ENCODE data around the gene FOXL1. TPM values are rescaled to one million over a fixed set of nuclear protein-coding genes. Genes with fewer than 3 reads are reported as not detected.

Gene FOXL1
- 1.5 and 2.1 TPM in 2 replicates for total RNA-seq

DNA sequence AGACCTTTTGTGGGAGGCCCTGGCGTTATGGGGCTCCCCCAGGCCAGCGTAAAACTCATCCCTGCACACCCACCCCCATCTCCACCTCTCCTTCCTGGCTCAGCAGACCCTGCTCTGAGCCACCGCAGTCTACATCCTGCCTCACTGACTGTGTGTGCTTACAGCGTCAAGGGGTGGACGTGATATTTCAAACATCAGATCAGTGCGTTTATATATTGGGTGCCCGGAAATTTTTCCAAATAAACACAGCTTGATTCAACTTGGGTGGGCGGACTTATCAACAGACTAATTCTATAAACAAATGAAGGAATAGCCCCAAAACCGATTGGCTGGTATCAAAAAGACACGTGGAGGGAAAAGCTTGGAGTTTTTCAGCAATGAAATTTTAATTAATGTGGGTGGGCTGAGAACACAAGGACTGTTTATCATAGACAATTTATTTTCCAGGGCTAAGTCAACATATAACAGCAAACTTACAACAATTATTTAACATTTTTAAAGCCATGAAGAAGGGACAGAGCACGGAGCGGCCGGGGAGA lies at the start of gene FOXL1:
FOXL1 (plus strand) TSS at position 489 of the 539 bp plus-strand sequence. CDS start 175 bp downstream, outside the sequence.

DNA sequence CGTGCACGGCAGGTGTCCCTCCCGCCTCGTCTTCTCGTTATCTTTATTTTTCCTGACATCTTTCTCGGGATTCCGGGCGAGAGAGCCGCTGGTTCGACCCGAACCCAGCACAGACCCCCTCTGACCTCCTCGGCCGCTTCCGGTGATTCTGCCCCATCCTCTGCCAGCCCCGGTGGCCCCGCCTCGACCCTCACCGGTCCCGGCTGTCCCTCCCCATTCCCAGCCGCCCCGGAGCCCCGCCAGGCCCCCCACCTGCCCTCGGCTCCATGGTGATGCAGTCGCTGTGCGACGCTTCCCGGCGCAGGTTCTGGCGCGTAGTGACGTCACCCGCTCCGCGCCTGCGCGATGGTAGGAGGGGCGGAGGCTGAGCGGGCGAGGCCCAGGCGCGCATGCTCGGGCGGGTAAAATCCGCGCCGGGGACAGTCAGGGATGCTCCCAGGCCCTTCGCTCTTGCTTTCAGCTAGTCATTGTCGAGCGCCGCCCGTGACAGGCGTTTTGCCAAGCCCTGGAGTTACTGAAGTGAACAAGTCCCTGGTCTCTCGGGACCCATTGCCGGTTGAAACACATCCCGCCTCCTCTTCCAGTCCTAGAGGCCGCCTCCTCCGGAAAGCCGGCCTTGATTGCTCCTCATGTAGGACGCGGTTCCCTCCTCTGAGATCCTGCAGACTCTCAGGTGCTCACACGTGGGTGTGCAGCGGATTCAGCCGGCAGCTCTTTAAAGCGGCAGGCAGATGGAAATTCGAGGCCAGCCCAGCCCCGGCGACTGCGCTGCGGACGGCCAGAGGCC lies 23.2 kb upstream of the FOXL1 start, which contains the start of gene MTHFSD:
MTHFSD (minus strand) TSS at position 319 of the 787 bp plus-strand sequence; CDS start at position 268, 51 bp downstream.

DNA sequence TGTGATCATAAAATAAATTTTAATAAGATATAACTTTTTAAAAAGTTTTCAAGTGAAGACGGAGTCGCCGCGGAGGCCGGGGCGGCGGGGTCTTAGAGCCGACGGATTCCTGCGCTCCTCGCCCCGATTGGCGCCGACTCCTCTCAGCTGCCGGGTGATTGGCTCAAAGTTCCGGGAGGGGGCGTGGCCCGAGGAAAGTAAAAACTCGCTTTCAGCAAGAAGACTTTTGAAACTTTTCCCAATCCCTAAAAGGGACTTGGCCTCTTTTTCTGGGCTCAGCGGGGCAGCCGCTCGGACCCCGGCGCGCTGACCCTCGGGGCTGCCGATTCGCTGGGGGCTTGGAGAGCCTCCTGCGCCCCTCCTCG lies 11.8 kb upstream of the FOXL1 start, which contains the start of gene FOXC2:
FOXC2 (plus strand) TSS at position 229 of the 365 bp plus-strand sequence. CDS start 507 bp downstream, outside the sequence.

Other genes starting within 250 kb of the FOXL1 start
- 0.09 and 0.33 TPM in 2 replicates for gene FOXF1, start 68.0 kb upstream of the FOXL1 start, total RNA-seq
- 6.1 and 8.3 TPM in 2 replicates for gene MTHFSD, start 23.3 kb upstream of the FOXL1 start, total RNA-seq
- 1.5 and 4.2 TPM in 2 replicates for gene FOXC2, start 11.7 kb upstream of the FOXL1 start, total RNA-seq

All from dermis lymphatic vessel endothelial cell (primary cell).